H1 (cell line): ENCODE results near the gene HLA-F. TPM values are rescaled to one million over a fixed set of nuclear protein-coding genes. Genes with fewer than 3 reads are reported as not detected.

Experiments
- CTCF ChIA-PET: fragments of 300-600 bp; sonication (Branson Sonifier 250); formaldehyde crosslinking; loops from one replicate; lab custom pipeline; 2021; ENCODE audit not compliant: partially characterized antibody; lab: Charles Lee
- POLR2A ChIA-PET: fragments of 300-600 bp; sonication (Branson Sonifier 250); formaldehyde crosslinking; loops from one replicate; lab custom pipeline; 2021; ENCODE audit warnings: inconsistent platforms; ENCODE audit not compliant: partially characterized antibody; lab: Charles Lee
- DNase-seq, 2 experiments: peaks; one replicate each; pipeline versions ENCODE4 v3.0.0 to v3.0.0-alpha.2; 2010 to 2022; ENCODE audit warnings: low spot score in 2 of 2, low read depth in 1 of 2, mixed read lengths in 1 of 2
- FAIRE-seq: peaks from 2 replicates; lab custom pipeline; 2011; peaks lifted over from hg19 to GRCh38; lab: Jason Lieb, UNC
- H2AFZ ChIP-seq: 2 replicates; pipeline ENCODE4 v1.8.1; 2012; ENCODE audit warnings: low read length, inconsistent platforms
- H2AK5ac ChIP-seq: 2 replicates; pipeline ENCODE4 v1.6.1; 2013; ENCODE audit warnings: low read depth, low read length
- H2BK120ac ChIP-seq: replicated peaks from 2 replicates; pipeline ENCODE3; 2013; ENCODE audit warnings: low read depth, low read length, inconsistent platforms
- H2BK12ac ChIP-seq: 2 replicates; pipeline ENCODE4 v1.6.1; 2013; ENCODE audit warnings: low read depth, low read length
- H2BK15ac ChIP-seq: 2 replicates; pipeline ENCODE4 v1.6.1; 2013; ENCODE audit warnings: low read length
- H2BK20ac ChIP-seq: 2 replicates; pipeline ENCODE4 v1.6.1; 2013; ENCODE audit warnings: low read length
- H2BK5ac ChIP-seq: 2 replicates; pipeline ENCODE4 v1.6.1; 2013; ENCODE audit warnings: low read depth, low read length
- H3K14ac ChIP-seq: 2 replicates; pipeline ENCODE4 v1.6.1; 2013; ENCODE audit warnings: inconsistent platforms; ENCODE audit not compliant: insufficient read length
- H3K18ac ChIP-seq: 2 replicates; pipeline ENCODE4 v1.6.1; 2013; ENCODE audit warnings: low read length; ENCODE audit errors: extremely low read depth
- H3K23ac ChIP-seq: 2 replicates; pipeline ENCODE4 v1.6.1; 2013; ENCODE audit warnings: inconsistent platforms; ENCODE audit not compliant: insufficient read length
- H3K23me2 ChIP-seq: 2 replicates; pipeline ENCODE4 v1.6.1; 2013; ENCODE audit warnings: low read depth, low read length
- H3K27ac ChIP-seq: 2 replicates; pipeline ENCODE4 v1.6.1; 2011; ENCODE audit warnings: low read depth, low read length, inconsistent platforms
- H3K27me3 ChIP-seq, 4 experiments: replicated peaks in 1 of 4; 1 replicate in 1 of 4; 2 replicates in 3 of 4; pipeline versions ENCODE4 v1.6.1 to v1.8.1; 2011 to 2013; ENCODE audit warnings: low read length in 3 of 4, mild to moderate bottlenecking in 3 of 4, inconsistent platforms in 2 of 4, mixed read lengths in 2 of 4, moderate library complexity in 1 of 4; ENCODE audit not compliant: control insufficient read depth in 3 of 4, insufficient read depth in 3 of 4; ENCODE audit errors: extremely low read depth in 1 of 4
- H3K36me3 ChIP-seq, 4 experiments: 2 replicates each; pipeline versions ENCODE4 v1.6.1 to v1.8.1; 2011 to 2013; ENCODE audit warnings: mild to moderate bottlenecking in 4 of 4, low read length in 3 of 4, moderate library complexity in 2 of 4, control low read depth in 1 of 4, inconsistent platforms in 1 of 4; ENCODE audit not compliant: insufficient read depth in 4 of 4, control insufficient read depth in 2 of 4
- H3K4ac ChIP-seq: replicated peaks from 2 replicates; pipeline ENCODE3; 2013; ENCODE audit warnings: low read length, low read depth, mixed read lengths, inconsistent platforms; ENCODE audit not compliant: insufficient read length
- H3K4me1 ChIP-seq, 4 experiments: replicated peaks in 1 of 4; 1 replicate in 1 of 4; 2 replicates in 3 of 4; pipeline versions ENCODE4 v1.6.1 to v1.8.1; 2011 to 2013; ENCODE audit warnings: low read length in 3 of 4, inconsistent platforms in 2 of 4, mixed read lengths in 1 of 4; ENCODE audit not compliant: insufficient read depth in 4 of 4, control insufficient read depth in 3 of 4
- H3K4me2 ChIP-seq, 2 experiments: 2 replicates each; pipeline versions ENCODE4 v1.6.1 to v1.8.1; 2011 to 2013; ENCODE audit warnings: low read depth in 2 of 2, low read length in 2 of 2, control low read depth in 1 of 2, inconsistent platforms in 1 of 2, mild to moderate bottlenecking in 1 of 2; ENCODE audit not compliant: insufficient read depth in 1 of 2
- H3K4me3 ChIP-seq, 4 experiments: fragments of 200-600, 300-600 bp in 1 of 4; sonication (generic), shearing (Covaris generic), sonication (Bioruptor Twin) in 1 of 4; 2 replicates each; pipeline versions ENCODE4 v1.5.1 to v1.8.1; 2011 to 2016; ENCODE audit warnings: low read length in 4 of 4, low read depth in 3 of 4, control low read depth in 2 of 4, inconsistent platforms in 2 of 4, mild to moderate bottlenecking in 2 of 4, mixed read lengths in 1 of 4, moderate library complexity in 1 of 4; ENCODE audit not compliant: insufficient read depth in 2 of 4; ENCODE audit errors: extremely low read depth in 1 of 4
- H3K56ac ChIP-seq: replicated peaks from 2 replicates; pipeline ENCODE3; 2013; ENCODE audit warnings: low read depth, mild to moderate bottlenecking, mixed read lengths, low read length, inconsistent platforms; ENCODE audit not compliant: insufficient read length
- H3K79me1 ChIP-seq: 2 replicates; pipeline ENCODE4 v1.6.1; 2013; ENCODE audit warnings: low read depth, low read length, control low read depth
- H3K79me2 ChIP-seq, 2 experiments: 2 replicates each; pipeline versions ENCODE4 v1.6.1 to v1.8.1; 2012 to 2013; ENCODE audit warnings: low read length in 2 of 2, mild to moderate bottlenecking in 2 of 2, inconsistent platforms in 1 of 2; ENCODE audit not compliant: insufficient read depth in 2 of 2, control insufficient read depth in 1 of 2
- H3K9ac ChIP-seq, 4 experiments: replicated peaks in 1 of 4; 1 replicate in 1 of 4; 2 replicates in 3 of 4; pipeline versions ENCODE4 v1.6.1 to v1.8.1; 2011 to 2013; ENCODE audit warnings: low read depth in 3 of 4, low read length in 3 of 4, control low read depth in 2 of 4, mild to moderate bottlenecking in 2 of 4, moderate library complexity in 2 of 4, inconsistent platforms in 1 of 4; ENCODE audit errors: extremely low read depth in 1 of 4
- H3K9me3 ChIP-seq, 2 experiments: 2 replicates each; pipeline versions ENCODE4 v1.6.1 to v1.8.1; 2012 to 2013; ENCODE audit warnings: mild to moderate bottlenecking in 2 of 2, moderate library complexity in 2 of 2, control low read depth in 1 of 2, inconsistent platforms in 1 of 2, low read depth in 1 of 2, low read length in 1 of 2, mixed read lengths in 1 of 2; ENCODE audit not compliant: insufficient read depth in 2 of 2
- H4K20me1 ChIP-seq, 2 experiments: replicated peaks in 1 of 2; 2 replicates each; pipeline versions ENCODE3 to v1.8.1; 2011 to 2013; ENCODE audit warnings: inconsistent platforms in 2 of 2, low read length in 2 of 2, mild to moderate bottlenecking in 1 of 2; ENCODE audit not compliant: insufficient read depth in 2 of 2, control insufficient read depth in 1 of 2
- H4K5ac ChIP-seq: 2 replicates; pipeline ENCODE4 v1.6.1; 2013; ENCODE audit warnings: low read length, low read depth, mixed read lengths, inconsistent platforms; ENCODE audit not compliant: insufficient read length
- H4K8ac ChIP-seq: 2 replicates; pipeline ENCODE4 v1.8.0; 2013; ENCODE audit warnings: mild to moderate bottlenecking, moderate library complexity, low read length, inconsistent platforms; ENCODE audit not compliant: insufficient read depth; ENCODE audit errors: extremely low read depth
- H4K91ac ChIP-seq: replicated peaks from 2 replicates; pipeline ENCODE3; 2013; ENCODE audit warnings: low read length, mixed read lengths, inconsistent platforms; ENCODE audit not compliant: insufficient read length
- CBX5 ChIP-seq: fragments of 300-800, 300-1000 bp; sonication (generic); IDR thresholded peaks from 2 replicates; pipeline ENCODE4 v1.7.1; 2016; ENCODE audit warnings: antibody characterized with exemption, low read length, low read depth
- CBX8 ChIP-seq: fragments of 300-800, 300-1000 bp; sonication (generic); IDR thresholded peaks from 2 replicates; pipeline ENCODE4 v1.7.1; 2016; ENCODE audit warnings: low read depth, low read length, borderline replicate concordance
- HDAC2 ChIP-seq, 2 experiments: fragments of 300-600 bp in 1 of 2; sonication (generic) in 1 of 2; IDR thresholded peaks; 2 replicates each; pipeline ENCODE4 v1.6.1; 2011 to 2012; ENCODE audit warnings: low read depth in 2 of 2, low read length in 2 of 2, mild to moderate bottlenecking in 2 of 2, moderate library complexity in 2 of 2, borderline replicate concordance in 1 of 2, inconsistent platforms in 1 of 2
- RNF2 ChIP-seq: fragments of 200-900, 300-1000 bp; sonication (generic); IDR thresholded peaks from 2 replicates; pipeline ENCODE4 v1.7.1; 2016; ENCODE audit warnings: borderline replicate concordance, low read depth, mild to moderate bottlenecking, antibody characterized with exemption, low read length; ENCODE audit not compliant: poor library complexity, severe bottlenecking; ENCODE audit errors: missing control alignments
- SIN3A ChIP-seq, 2 experiments: IDR thresholded peaks in 1 of 2; conservative IDR thresholded peaks in 1 of 2; 2 replicates each; pipeline ENCODE4 v1.6.1; 2011 to 2012; ENCODE audit warnings: low read length in 2 of 2, improper control_type of control experiment in 1 of 2, low read depth in 1 of 2, mild to moderate bottlenecking in 1 of 2
- SP2 ChIP-seq: IDR thresholded peaks from 2 replicates; pipeline ENCODE4 v1.6.1; 2012; ENCODE audit warnings: mild to moderate bottlenecking, low read length, inconsistent platforms
- TAF1 ChIP-seq: IDR thresholded peaks from 2 replicates; pipeline ENCODE4 v1.6.1; 2011; ENCODE audit warnings: mild to moderate bottlenecking, low read depth, low read length
- TEAD4 ChIP-seq: IDR thresholded peaks from 2 replicates; pipeline ENCODE4 v1.6.1; 2012; ENCODE audit warnings: low read depth, low read length, inconsistent platforms, mixed read lengths
- WGBS, 2 experiments: shearing (Covaris generic) in 1 of 2; methylation state at CpG; one replicate each; pipeline versions ENCODE4 v1.1.6 to v1.1.7; 2013 to 2015; ENCODE audit warnings: low lambda C conversion rate in 2 of 2, mixed read lengths in 2 of 2, inconsistent platforms in 1 of 2, low coverage in 1 of 2, missing lambda C conversion rate in 1 of 2; ENCODE audit not compliant: insufficient replicate concordance in 2 of 2, insufficient coverage in 1 of 2, insufficient read length in 1 of 2; ENCODE audit errors: extremely low coverage in 1 of 2, missing lambda C conversion rate in 1 of 2; 5-methylcytosine and 5-hydroxymethylcytosine counted together
- polyA plus RNA-seq, 7 experiments: library from polyadenylated mRNA; depleted of rRNA in 3 of 7; stranded (reverse) in 5 of 7; unstranded in 2 of 7; fragments of >200 nt in 5 of 7; fragments of 200-250 nt in 2 of 7; gene quantifications; 1 replicate in 5 of 7; 2 replicates in 1 of 7; 4 replicates in 1 of 7; pipeline versions ENCODE4 v1.2.1 to v1.2.3, GENCODE V29; 2011 to 2013; ENCODE audit warnings: missing spikeins in 2 of 7, mixed read lengths in 2 of 7
- total RNA-seq: library from RNA; stranded (reverse); fragmentation: NEBNext Ultra II Directional; extraction: Animal tissue kit (Norgen Biotek cat#: 25700); gene quantifications from 2 replicates; pipeline ENCODE4 v1.2.1, GENCODE V29; 2021
- TF ChIP-seq, protein P1 (sequence below), 3 experiments: IDR thresholded peaks; 1 replicate in 2 of 3; 2 replicates in 1 of 3; pipeline versions ENCODE4 v1.5.1 to v1.6.1; 2011; ENCODE audit warnings: low read length in 3 of 3, mild to moderate bottlenecking in 3 of 3, inconsistent platforms in 2 of 3, low read depth in 1 of 3, moderate library complexity in 1 of 3; ENCODE audit not compliant: insufficient read depth in 1 of 3; ENCODE audit errors: control extremely low read depth in 1 of 3

HLA-F gene
- total and polyA plus RNA-seq, 2 of the 8 experiments (the other 6 are each of a cell fraction or from before 2014, with no cell fraction given) = 9.6 to 11.7 TPM

DNA sequence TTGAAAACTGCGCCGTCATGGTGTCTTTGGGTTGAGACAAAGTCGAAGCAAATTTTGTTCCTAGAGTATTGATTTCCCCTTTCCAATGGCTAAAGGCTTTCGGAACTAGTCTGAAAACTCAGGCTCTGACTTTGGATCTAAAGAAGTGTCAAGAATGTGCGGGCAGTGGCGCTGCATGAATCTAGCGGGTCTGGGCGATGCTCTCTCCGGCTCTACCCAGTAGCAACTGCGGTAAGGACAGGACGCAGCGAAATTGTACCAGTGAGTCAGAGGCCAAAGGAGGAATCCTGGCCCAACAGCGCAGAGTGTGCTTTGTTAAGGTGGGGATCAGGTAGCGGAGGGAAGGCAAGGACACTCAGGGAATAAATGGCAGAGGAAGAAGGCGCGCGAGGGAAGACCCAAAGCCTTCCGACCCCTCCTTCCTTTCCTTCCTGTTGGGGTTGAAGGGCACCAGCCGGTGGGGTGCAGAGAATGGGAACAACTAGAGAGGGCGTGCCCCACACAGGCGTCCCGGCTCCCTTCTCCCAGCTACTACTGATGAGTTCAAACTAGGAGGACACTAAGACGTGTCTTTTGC, 32.1 kb downstream of the HLA-F start:
- H3K9me3 ChIP-seq = no peaks in the 10 kb centered on the region
- H4K5ac ChIP-seq = no peak overlapping the region
- no peak for FAIRE-seq
- H2AK5ac ChIP-seq = no peak overlapping the region
- peak overlapping the region; percentile 94 for H2BK12ac ChIP-seq
- H3K27ac ChIP-seq = no peak overlapping the region
- no peak overlapping the region for H3K4me3 ChIP-seq
- peak overlapping the region; percentile 62; the same call in 1 of the 2 replicates for H2BK20ac ChIP-seq
- ChIA-PET POLR2A (no interaction called here), CTCF (interaction anchor here (2.1 to 8.6 kb wide), 2 partner anchors 19 to 89 kb away, joined by 4 to 88 read pairs; no protein-coding TSS in a partner anchor)
- H3K4me1 ChIP-seq = peaks cover 14 to 30% (median 19%) of the 10 kb centered on the region in 4 experiments
- H3K79me1 ChIP-seq = no peaks in the 10 kb centered on the region
- no peak overlapping the region for H2BK120ac ChIP-seq
- 77% methylated on average over 22 of the region's 23 CpGs; no CpG with 5 or more reads in 1 of the 2 experiments for WGBS, 2 experiments
- H4K20me1 ChIP-seq = no peaks in the 10 kb centered on the region
- peaks cover 6% of the 10 kb centered on the region; the same call in 1 of the 2 replicates for H3K23me2 ChIP-seq
- no peaks in the 10 kb centered on the region for H3K79me2 ChIP-seq
- no peak overlapping the region for H3K14ac ChIP-seq
- peak overlapping the region; percentile 74; the same call in 1 of the 2 replicates for H2BK5ac ChIP-seq
- H3K23ac ChIP-seq = no peak overlapping the region
- H3K36me3 ChIP-seq = no peaks in the 10 kb centered on the region
- no peak overlapping the region for H2AFZ ChIP-seq
- H3K56ac ChIP-seq = no peak overlapping the region
- 0 out of 4 replicates have a peak overlapping the region, but pooled peaks of 1 of the 2 experiments have one; percentile 10 for H3K4me2 ChIP-seq
- peak overlapping the region; percentile 77; the same call in 1 of the 2 replicates for H2BK15ac ChIP-seq
- H3K27me3 ChIP-seq = peaks cover 0 to 24% (median 19%) of the 10 kb centered on the region in 4 experiments; a peak in 5 of 7 replicates
- 0 out of 2 replicates have a peak overlapping the region, but pooled peaks have one; percentile 38 for H3K18ac ChIP-seq
- no peak overlapping the region for H4K8ac ChIP-seq
- H3K9ac ChIP-seq = no peak overlapping the region
- no peak overlapping the region for H4K91ac ChIP-seq
- no peak overlapping the region for H3K4ac ChIP-seq
- DNase-seq = no peak
- TF ChIP-seq SIN3A (conservative IDR thresholded peaks at IDR 0.05 in 1 of 2, IDR thresholded peaks at IDR 0.05 in 1 of 2; ENCODE audit: low read depth in 1 of 2, low read length in 2 of 2) (no peak), SP2 (no peak), CBX5 (no peak), TAF1 (no peak), RNF2 (no peak), CBX8 (no peak), HDAC2 (IDR thresholded peaks at IDR 0.05; ENCODE audit: borderline replicate concordance in 1 of 2, low read depth in 2 of 2, low read length in 2 of 2) (no peak), TEAD4 (no peak)
- TF ChIP-seq, protein P1, sequence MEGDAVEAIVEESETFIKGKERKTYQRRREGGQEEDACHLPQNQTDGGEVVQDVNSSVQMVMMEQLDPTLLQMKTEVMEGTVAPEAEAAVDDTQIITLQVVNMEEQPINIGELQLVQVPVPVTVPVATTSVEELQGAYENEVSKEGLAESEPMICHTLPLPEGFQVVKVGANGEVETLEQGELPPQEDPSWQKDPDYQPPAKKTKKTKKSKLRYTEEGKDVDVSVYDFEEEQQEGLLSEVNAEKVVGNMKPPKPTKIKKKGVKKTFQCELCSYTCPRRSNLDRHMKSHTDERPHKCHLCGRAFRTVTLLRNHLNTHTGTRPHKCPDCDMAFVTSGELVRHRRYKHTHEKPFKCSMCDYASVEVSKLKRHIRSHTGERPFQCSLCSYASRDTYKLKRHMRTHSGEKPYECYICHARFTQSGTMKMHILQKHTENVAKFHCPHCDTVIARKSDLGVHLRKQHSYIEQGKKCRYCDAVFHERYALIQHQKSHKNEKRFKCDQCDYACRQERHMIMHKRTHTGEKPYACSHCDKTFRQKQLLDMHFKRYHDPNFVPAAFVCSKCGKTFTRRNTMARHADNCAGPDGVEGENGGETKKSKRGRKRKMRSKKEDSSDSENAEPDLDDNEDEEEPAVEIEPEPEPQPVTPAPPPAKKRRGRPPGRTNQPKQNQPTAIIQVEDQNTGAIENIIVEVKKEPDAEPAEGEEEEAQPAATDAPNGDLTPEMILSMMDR (IDR thresholded peaks at IDR 0.05; ENCODE audit: control extremely low read depth in 1 of 3, insufficient read depth in 1 of 3, low read depth in 1 of 3, low read length in 3 of 3) = no peak
